H1 (cell line): ENCODE results near the gene SUMF1. TPM values are rescaled to one million over a fixed set of nuclear protein-coding genes. Genes with fewer than 3 reads are reported as not detected.

Source experiments
- CTCF ChIA-PET: fragments of 300-600 bp; sonication (Branson Sonifier 250); formaldehyde crosslinking; loops from one replicate; lab custom pipeline; 2021; ENCODE audit not compliant: partially characterized antibody; lab: Charles Lee
- POLR2A ChIA-PET: fragments of 300-600 bp; sonication (Branson Sonifier 250); formaldehyde crosslinking; loops from one replicate; lab custom pipeline; 2021; ENCODE audit warnings: inconsistent platforms; ENCODE audit not compliant: partially characterized antibody; lab: Charles Lee
- DNase-seq, 2 experiments: peaks; one replicate each; pipeline versions ENCODE4 v3.0.0 to v3.0.0-alpha.2; 2010 to 2022; ENCODE audit warnings: low spot score in 2 of 2, low read depth in 1 of 2, mixed read lengths in 1 of 2
- FAIRE-seq: peaks from 2 replicates; lab custom pipeline; 2011; peaks lifted over from hg19 to GRCh38; lab: Jason Lieb, UNC
- H2AFZ ChIP-seq: 2 replicates; pipeline ENCODE4 v1.8.1; 2012; ENCODE audit warnings: low read length, inconsistent platforms
- H2AK5ac ChIP-seq: 2 replicates; pipeline ENCODE4 v1.6.1; 2013; ENCODE audit warnings: low read depth, low read length
- H2BK120ac ChIP-seq: replicated peaks from 2 replicates; pipeline ENCODE3; 2013; ENCODE audit warnings: low read depth, low read length, inconsistent platforms
- H2BK12ac ChIP-seq: 2 replicates; pipeline ENCODE4 v1.6.1; 2013; ENCODE audit warnings: low read depth, low read length
- H2BK15ac ChIP-seq: 2 replicates; pipeline ENCODE4 v1.6.1; 2013; ENCODE audit warnings: low read length
- H2BK20ac ChIP-seq: 2 replicates; pipeline ENCODE4 v1.6.1; 2013; ENCODE audit warnings: low read length
- H2BK5ac ChIP-seq: 2 replicates; pipeline ENCODE4 v1.6.1; 2013; ENCODE audit warnings: low read depth, low read length
- H3K14ac ChIP-seq: 2 replicates; pipeline ENCODE4 v1.6.1; 2013; ENCODE audit warnings: inconsistent platforms; ENCODE audit not compliant: insufficient read length
- H3K18ac ChIP-seq: 2 replicates; pipeline ENCODE4 v1.6.1; 2013; ENCODE audit warnings: low read length; ENCODE audit errors: extremely low read depth
- H3K23ac ChIP-seq: 2 replicates; pipeline ENCODE4 v1.6.1; 2013; ENCODE audit warnings: inconsistent platforms; ENCODE audit not compliant: insufficient read length
- H3K23me2 ChIP-seq: 2 replicates; pipeline ENCODE4 v1.6.1; 2013; ENCODE audit warnings: low read depth, low read length
- H3K27ac ChIP-seq: 2 replicates; pipeline ENCODE4 v1.6.1; 2011; ENCODE audit warnings: low read depth, low read length, inconsistent platforms
- H3K27me3 ChIP-seq, 4 experiments: replicated peaks in 1 of 4; 1 replicate in 1 of 4; 2 replicates in 3 of 4; pipeline versions ENCODE4 v1.6.1 to v1.8.1; 2011 to 2013; ENCODE audit warnings: low read length in 3 of 4, mild to moderate bottlenecking in 3 of 4, inconsistent platforms in 2 of 4, mixed read lengths in 2 of 4, moderate library complexity in 1 of 4; ENCODE audit not compliant: control insufficient read depth in 3 of 4, insufficient read depth in 3 of 4; ENCODE audit errors: extremely low read depth in 1 of 4
- H3K36me3 ChIP-seq, 4 experiments: 2 replicates each; pipeline versions ENCODE4 v1.6.1 to v1.8.1; 2011 to 2013; ENCODE audit warnings: mild to moderate bottlenecking in 4 of 4, low read length in 3 of 4, moderate library complexity in 2 of 4, control low read depth in 1 of 4, inconsistent platforms in 1 of 4; ENCODE audit not compliant: insufficient read depth in 4 of 4, control insufficient read depth in 2 of 4
- H3K4ac ChIP-seq: replicated peaks from 2 replicates; pipeline ENCODE3; 2013; ENCODE audit warnings: low read length, low read depth, mixed read lengths, inconsistent platforms; ENCODE audit not compliant: insufficient read length
- H3K4me1 ChIP-seq, 4 experiments: replicated peaks in 1 of 4; 1 replicate in 1 of 4; 2 replicates in 3 of 4; pipeline versions ENCODE4 v1.6.1 to v1.8.1; 2011 to 2013; ENCODE audit warnings: low read length in 3 of 4, inconsistent platforms in 2 of 4, mixed read lengths in 1 of 4; ENCODE audit not compliant: insufficient read depth in 4 of 4, control insufficient read depth in 3 of 4
- H3K4me2 ChIP-seq, 2 experiments: 2 replicates each; pipeline versions ENCODE4 v1.6.1 to v1.8.1; 2011 to 2013; ENCODE audit warnings: low read depth in 2 of 2, low read length in 2 of 2, control low read depth in 1 of 2, inconsistent platforms in 1 of 2, mild to moderate bottlenecking in 1 of 2; ENCODE audit not compliant: insufficient read depth in 1 of 2
- H3K4me3 ChIP-seq, 4 experiments: fragments of 200-600, 300-600 bp in 1 of 4; sonication (generic), shearing (Covaris generic), sonication (Bioruptor Twin) in 1 of 4; 2 replicates each; pipeline versions ENCODE4 v1.5.1 to v1.8.1; 2011 to 2016; ENCODE audit warnings: low read length in 4 of 4, low read depth in 3 of 4, control low read depth in 2 of 4, inconsistent platforms in 2 of 4, mild to moderate bottlenecking in 2 of 4, mixed read lengths in 1 of 4, moderate library complexity in 1 of 4; ENCODE audit not compliant: insufficient read depth in 2 of 4; ENCODE audit errors: extremely low read depth in 1 of 4
- H3K56ac ChIP-seq: replicated peaks from 2 replicates; pipeline ENCODE3; 2013; ENCODE audit warnings: low read depth, mild to moderate bottlenecking, mixed read lengths, low read length, inconsistent platforms; ENCODE audit not compliant: insufficient read length
- H3K79me1 ChIP-seq: 2 replicates; pipeline ENCODE4 v1.6.1; 2013; ENCODE audit warnings: low read depth, low read length, control low read depth
- H3K79me2 ChIP-seq, 2 experiments: 2 replicates each; pipeline versions ENCODE4 v1.6.1 to v1.8.1; 2012 to 2013; ENCODE audit warnings: low read length in 2 of 2, mild to moderate bottlenecking in 2 of 2, inconsistent platforms in 1 of 2; ENCODE audit not compliant: insufficient read depth in 2 of 2, control insufficient read depth in 1 of 2
- H3K9ac ChIP-seq, 4 experiments: replicated peaks in 1 of 4; 1 replicate in 1 of 4; 2 replicates in 3 of 4; pipeline versions ENCODE4 v1.6.1 to v1.8.1; 2011 to 2013; ENCODE audit warnings: low read depth in 3 of 4, low read length in 3 of 4, control low read depth in 2 of 4, mild to moderate bottlenecking in 2 of 4, moderate library complexity in 2 of 4, inconsistent platforms in 1 of 4; ENCODE audit errors: extremely low read depth in 1 of 4
- H3K9me3 ChIP-seq, 2 experiments: 2 replicates each; pipeline versions ENCODE4 v1.6.1 to v1.8.1; 2012 to 2013; ENCODE audit warnings: mild to moderate bottlenecking in 2 of 2, moderate library complexity in 2 of 2, control low read depth in 1 of 2, inconsistent platforms in 1 of 2, low read depth in 1 of 2, low read length in 1 of 2, mixed read lengths in 1 of 2; ENCODE audit not compliant: insufficient read depth in 2 of 2
- H4K20me1 ChIP-seq, 2 experiments: replicated peaks in 1 of 2; 2 replicates each; pipeline versions ENCODE3 to v1.8.1; 2011 to 2013; ENCODE audit warnings: inconsistent platforms in 2 of 2, low read length in 2 of 2, mild to moderate bottlenecking in 1 of 2; ENCODE audit not compliant: insufficient read depth in 2 of 2, control insufficient read depth in 1 of 2
- H4K5ac ChIP-seq: 2 replicates; pipeline ENCODE4 v1.6.1; 2013; ENCODE audit warnings: low read length, low read depth, mixed read lengths, inconsistent platforms; ENCODE audit not compliant: insufficient read length
- H4K8ac ChIP-seq: 2 replicates; pipeline ENCODE4 v1.8.0; 2013; ENCODE audit warnings: mild to moderate bottlenecking, moderate library complexity, low read length, inconsistent platforms; ENCODE audit not compliant: insufficient read depth; ENCODE audit errors: extremely low read depth
- H4K91ac ChIP-seq: replicated peaks from 2 replicates; pipeline ENCODE3; 2013; ENCODE audit warnings: low read length, mixed read lengths, inconsistent platforms; ENCODE audit not compliant: insufficient read length
- ATF2 ChIP-seq: IDR thresholded peaks from 2 replicates; pipeline ENCODE4 v1.6.1; 2012; ENCODE audit warnings: low read length, inconsistent platforms
- BRCA1 ChIP-seq: IDR thresholded peaks from 2 replicates; pipeline ENCODE4 v1.6.1; 2012; ENCODE audit warnings: low read depth, low read length, improper control_type of control experiment
- EGR1 ChIP-seq: IDR thresholded peaks from 2 replicates; pipeline ENCODE4 v1.6.1; 2011; ENCODE audit warnings: low read depth, low read length, borderline replicate concordance
- POU5F1 ChIP-seq: IDR thresholded peaks from 2 replicates; pipeline ENCODE4 v1.6.1; 2011; ENCODE audit warnings: low read depth, mild to moderate bottlenecking, low read length, moderate library complexity
- RNF2 ChIP-seq: fragments of 200-900, 300-1000 bp; sonication (generic); IDR thresholded peaks from 2 replicates; pipeline ENCODE4 v1.7.1; 2016; ENCODE audit warnings: borderline replicate concordance, low read depth, mild to moderate bottlenecking, antibody characterized with exemption, low read length; ENCODE audit not compliant: poor library complexity, severe bottlenecking; ENCODE audit errors: missing control alignments
- SIN3A ChIP-seq, 2 experiments: IDR thresholded peaks in 1 of 2; conservative IDR thresholded peaks in 1 of 2; 2 replicates each; pipeline ENCODE4 v1.6.1; 2011 to 2012; ENCODE audit warnings: low read length in 2 of 2, improper control_type of control experiment in 1 of 2, low read depth in 1 of 2, mild to moderate bottlenecking in 1 of 2
- SIRT6 ChIP-seq: IDR thresholded peaks from one replicate; pipeline ENCODE4 v1.7.1; 2012; ENCODE audit warnings: low read length, inconsistent platforms
- SP1 ChIP-seq: IDR thresholded peaks from 2 replicates; pipeline ENCODE4 v1.6.1; 2011; ENCODE audit warnings: low read depth, low read length
- SP2 ChIP-seq: IDR thresholded peaks from 2 replicates; pipeline ENCODE4 v1.6.1; 2012; ENCODE audit warnings: mild to moderate bottlenecking, low read length, inconsistent platforms
- TAF7 ChIP-seq: optimal IDR thresholded peaks from 2 replicates; pipeline ENCODE3; 2011; ENCODE audit warnings: low read depth, mild to moderate bottlenecking, inconsistent platforms, low read length, moderate library complexity, borderline replicate concordance
- YY1 ChIP-seq: IDR thresholded peaks from 2 replicates; pipeline ENCODE4 v1.6.1; 2011; ENCODE audit warnings: low read depth, mild to moderate bottlenecking, low read length
- WGBS, 2 experiments: shearing (Covaris generic) in 1 of 2; methylation state at CpG; one replicate each; pipeline versions ENCODE4 v1.1.6 to v1.1.7; 2013 to 2015; ENCODE audit warnings: low lambda C conversion rate in 2 of 2, mixed read lengths in 2 of 2, inconsistent platforms in 1 of 2, low coverage in 1 of 2, missing lambda C conversion rate in 1 of 2; ENCODE audit not compliant: insufficient replicate concordance in 2 of 2, insufficient coverage in 1 of 2, insufficient read length in 1 of 2; ENCODE audit errors: extremely low coverage in 1 of 2, missing lambda C conversion rate in 1 of 2; 5-methylcytosine and 5-hydroxymethylcytosine counted together
- polyA plus RNA-seq, 7 experiments: library from polyadenylated mRNA; depleted of rRNA in 3 of 7; stranded (reverse) in 5 of 7; unstranded in 2 of 7; fragments of >200 nt in 5 of 7; fragments of 200-250 nt in 2 of 7; gene quantifications; 1 replicate in 5 of 7; 2 replicates in 1 of 7; 4 replicates in 1 of 7; pipeline versions ENCODE4 v1.2.1 to v1.2.3, GENCODE V29; 2011 to 2013; ENCODE audit warnings: missing spikeins in 2 of 7, mixed read lengths in 2 of 7
- total RNA-seq: library from RNA; stranded (reverse); fragmentation: NEBNext Ultra II Directional; extraction: Animal tissue kit (Norgen Biotek cat#: 25700); gene quantifications from 2 replicates; pipeline ENCODE4 v1.2.1, GENCODE V29; 2021

The SUMF1 gene
- total and polyA plus RNA-seq, 2 of the 8 experiments (the other 6 are each of a cell fraction or from before 2014, with no cell fraction given), result 12.5 to 15.0 TPM

- POLR2A ChIA-PET, result interaction anchor here (0.5 to 1.4 kb wide), 4 partner anchors 14 to 31 kb away, joined by 3 read pairs; partner anchors contain the start of gene ITPR1
Observed at GRCh38 chr3:4462369-4463040, 4.6 kb downstream of the SUMF1 start.

More at GRCh38 chr3:4462369-4463040, 4.6 kb downstream of the SUMF1 start:
- Histone ChIP-seq H3K27ac (no peak overlapping the region), H3K23ac (no peak overlapping the region), H3K36me3 (no peaks in the 10 kb centered on the region), H3K9ac (no peak overlapping the region), H2BK5ac (no peak overlapping the region), H4K20me1 (no peaks in the 10 kb centered on the region), H2BK120ac (no peak overlapping the region), H3K56ac (no peak overlapping the region), H4K8ac (no peak overlapping the region), H3K9me3 (no peaks in the 10 kb centered on the region), H3K18ac (no peak overlapping the region), H3K79me1 (no peaks in the 10 kb centered on the region), H2AK5ac (no peak overlapping the region), H3K14ac (no peak overlapping the region), H2BK12ac (no peak overlapping the region), H3K4me1 (no peaks in the 10 kb centered on the region; a peak in 1 of 7 replicates), H3K23me2 (no peaks in the 10 kb centered on the region; the same call in 1 of the 2 replicates), H3K4me3 (no peak overlapping the region), H3K27me3 (no peaks in the 10 kb centered on the region), H3K79me2 (peaks cover 0 to 3% of the 10 kb centered on the region in 2 experiments; a peak in 1 of 4 replicates), H3K4ac (no peak overlapping the region), H2AFZ (no peak overlapping the region), H3K4me2 (no peak overlapping the region), H2BK15ac (no peak overlapping the region), H4K5ac (no peak overlapping the region), H4K91ac (no peak overlapping the region), H2BK20ac (no peak overlapping the region)
- TF ChIP-seq POU5F1, result no peak
- no peak for TF ChIP-seq BRCA1
- no peak for TF ChIP-seq ATF2
- TF ChIP-seq YY1, result no peak
- TF ChIP-seq SP1, result no peak
- no peak for TF ChIP-seq SIN3A (conservative IDR thresholded peaks at IDR 0.05 in 1 of 2, IDR thresholded peaks at IDR 0.05 in 1 of 2; ENCODE audit: low read depth in 1 of 2, low read length in 2 of 2)
- TF ChIP-seq SIRT6, result no peak
- no peak for TF ChIP-seq RNF2
- no peak for TF ChIP-seq SP2
- TF ChIP-seq EGR1, result no peak
- no peak for TF ChIP-seq TAF7
- CTCF ChIA-PET, result interaction anchor here (1.4 kb wide), 2 partner anchors 13 to 112 kb away, joined by 3 to 7 read pairs; no protein-coding TSS in a partner anchor
- no peak for FAIRE-seq
- WGBS, 2 experiments, result 92% methylated on average over 3 of the region's 3 CpGs; no CpG with 5 or more reads in 1 of the 2 experiments
- DNase-seq, result no peak
